ENCODE results near the gene APOA4. TPM values are rescaled to one million over a fixed set of nuclear protein-coding genes. Genes with fewer than 3 reads are reported as not detected.

The APOA4 gene
- total RNA-seq, 4 donors from 2014 or later = not detected

DNA sequence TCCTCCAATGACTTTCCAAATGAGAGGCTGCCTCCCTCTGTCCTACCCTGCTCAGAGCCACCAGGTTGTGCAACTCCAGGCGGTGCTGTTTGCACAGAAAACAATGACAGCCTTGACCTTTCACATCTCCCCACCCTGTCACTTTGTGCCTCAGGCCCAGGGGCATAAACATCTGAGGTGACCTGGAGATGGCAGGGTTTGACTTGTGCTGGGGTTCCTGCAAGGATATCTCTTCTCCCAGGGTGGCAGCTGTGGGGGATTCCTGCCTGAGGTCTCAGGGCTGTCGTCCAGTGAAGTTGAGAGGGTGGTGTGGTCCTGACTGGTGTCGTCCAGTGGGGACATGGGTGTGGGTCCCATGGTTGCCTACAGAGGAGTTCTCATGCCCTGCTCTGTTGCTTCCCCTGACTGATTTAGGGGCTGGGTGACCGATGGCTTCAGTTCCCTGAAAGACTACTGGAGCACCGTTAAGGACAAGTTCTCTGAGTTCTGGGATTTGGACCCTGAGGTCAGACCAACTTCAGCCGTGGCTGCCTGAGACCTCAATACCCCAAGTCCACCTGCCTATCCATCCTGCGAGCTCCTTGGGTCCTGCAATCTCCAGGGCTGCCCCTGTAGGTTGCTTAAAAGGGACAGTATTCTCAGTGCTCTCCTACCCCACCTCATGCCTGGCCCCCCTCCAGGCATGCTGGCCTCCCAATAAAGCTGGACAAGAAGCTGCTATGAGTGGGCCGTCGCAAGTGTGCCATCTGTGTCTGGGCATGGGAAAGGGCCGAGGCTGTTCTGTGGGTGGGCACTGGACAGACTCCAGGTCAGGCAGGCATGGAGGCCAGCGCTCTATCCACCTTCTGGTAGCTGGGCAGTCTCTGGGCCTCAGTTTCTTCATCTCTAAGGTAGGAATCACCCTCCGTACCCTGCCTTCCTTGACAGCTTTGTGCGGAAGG is 9.5 kb upstream of the APOA4 start:
- Histone ChIP-seq H3K27me3 (no peaks in the 10 kb centered on the region), H3K27ac (no peak overlapping the region), H3K36me3 (no peaks in the 10 kb centered on the region), H3K9me3 (no peaks in the 10 kb centered on the region), H3K4me3 (no peak overlapping the region), H3K4me1 (peaks cover 0 to 5% of the 10 kb centered on the region in 2 donors)
- intact Hi-C loops (cut with DNase I; ENCODE audit: low total_unique reads) = no loop called here
- DNase-seq = no peak
- no peak for TF ChIP-seq POLR2A (IDR thresholded peaks at IDR 0.05)

DNA sequence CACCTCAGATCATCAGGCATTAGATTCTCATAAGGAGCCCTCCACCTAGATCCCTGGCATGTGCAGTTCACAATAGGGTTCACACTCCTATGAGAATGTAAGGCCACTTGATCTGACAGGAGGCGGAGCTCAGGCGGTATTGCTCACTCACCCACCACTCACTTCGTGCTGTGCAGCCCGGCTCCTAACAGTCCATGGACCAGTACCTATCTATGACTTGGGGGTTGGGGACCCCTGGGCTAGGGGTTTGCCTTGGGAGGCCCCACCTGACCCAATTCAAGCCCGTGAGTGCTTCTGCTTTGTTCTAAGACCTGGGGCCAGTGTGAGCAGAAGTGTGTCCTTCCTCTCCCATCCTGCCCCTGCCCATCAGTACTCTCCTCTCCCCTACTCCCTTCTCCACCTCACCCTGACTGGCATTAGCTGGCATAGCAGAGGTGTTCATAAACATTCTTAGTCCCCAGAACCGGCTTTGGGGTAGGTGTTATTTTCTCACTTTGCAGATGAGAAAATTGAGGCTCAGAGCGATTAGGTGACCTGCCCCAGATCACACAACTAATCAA is 8.8 kb upstream of the APOA4 start:
- DNase-seq = no peak
- Histone ChIP-seq H3K36me3 (no peaks in the 10 kb centered on the region), H3K9me3 (no peaks in the 10 kb centered on the region), H3K27ac (no peak overlapping the region), H3K4me3 (no peak overlapping the region), H3K27me3 (no peaks in the 10 kb centered on the region), H3K4me1 (peaks cover 0 to 5% of the 10 kb centered on the region in 2 donors)
- intact Hi-C loops (cut with DNase I; ENCODE audit: low total_unique reads) = no loop called here
- TF ChIP-seq, protein P1, sequence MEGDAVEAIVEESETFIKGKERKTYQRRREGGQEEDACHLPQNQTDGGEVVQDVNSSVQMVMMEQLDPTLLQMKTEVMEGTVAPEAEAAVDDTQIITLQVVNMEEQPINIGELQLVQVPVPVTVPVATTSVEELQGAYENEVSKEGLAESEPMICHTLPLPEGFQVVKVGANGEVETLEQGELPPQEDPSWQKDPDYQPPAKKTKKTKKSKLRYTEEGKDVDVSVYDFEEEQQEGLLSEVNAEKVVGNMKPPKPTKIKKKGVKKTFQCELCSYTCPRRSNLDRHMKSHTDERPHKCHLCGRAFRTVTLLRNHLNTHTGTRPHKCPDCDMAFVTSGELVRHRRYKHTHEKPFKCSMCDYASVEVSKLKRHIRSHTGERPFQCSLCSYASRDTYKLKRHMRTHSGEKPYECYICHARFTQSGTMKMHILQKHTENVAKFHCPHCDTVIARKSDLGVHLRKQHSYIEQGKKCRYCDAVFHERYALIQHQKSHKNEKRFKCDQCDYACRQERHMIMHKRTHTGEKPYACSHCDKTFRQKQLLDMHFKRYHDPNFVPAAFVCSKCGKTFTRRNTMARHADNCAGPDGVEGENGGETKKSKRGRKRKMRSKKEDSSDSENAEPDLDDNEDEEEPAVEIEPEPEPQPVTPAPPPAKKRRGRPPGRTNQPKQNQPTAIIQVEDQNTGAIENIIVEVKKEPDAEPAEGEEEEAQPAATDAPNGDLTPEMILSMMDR (IDR thresholded peaks at IDR 0.05) = no peak
- TF ChIP-seq POLR2A (IDR thresholded peaks at IDR 0.05) = no peak

DNA sequence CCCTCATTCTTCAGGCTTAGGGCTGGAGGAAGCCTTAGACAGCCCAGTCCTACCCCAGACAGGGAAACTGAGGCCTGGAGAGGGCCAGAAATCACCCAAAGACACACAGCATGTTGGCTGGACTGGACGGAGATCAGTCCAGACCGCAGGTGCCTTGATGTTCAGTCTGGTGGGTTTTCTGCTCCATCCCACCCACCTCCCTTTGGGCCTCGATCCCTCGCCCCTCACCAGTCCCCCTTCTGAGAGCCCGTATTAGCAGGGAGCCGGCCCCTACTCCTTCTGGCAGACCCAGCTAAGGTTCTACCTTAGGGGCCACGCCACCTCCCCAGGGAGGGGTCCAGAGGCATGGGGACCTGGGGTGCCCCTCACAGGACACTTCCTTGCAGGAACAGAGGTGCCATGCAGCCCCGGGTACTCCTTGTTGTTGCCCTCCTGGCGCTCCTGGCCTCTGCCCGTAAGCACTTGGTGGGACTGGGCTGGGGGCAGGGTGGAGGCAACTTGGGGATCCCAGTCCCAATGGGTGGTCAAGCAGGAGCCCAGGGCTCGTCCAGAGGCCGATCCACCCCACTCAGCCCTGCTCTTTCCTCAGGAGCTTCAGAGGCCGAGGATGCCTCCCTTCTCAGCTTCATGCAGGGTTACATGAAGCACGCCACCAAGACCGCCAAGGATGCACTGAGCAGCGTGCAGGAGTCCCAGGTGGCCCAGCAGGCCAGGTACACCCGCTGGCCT is 7.2 kb upstream of the APOA4 start:
- no peak for DNase-seq
- Histone ChIP-seq H3K4me3 (no peak overlapping the region), H3K27me3 (no peaks in the 10 kb centered on the region), H3K36me3 (no peaks in the 10 kb centered on the region), H3K9me3 (no peaks in the 10 kb centered on the region), H3K27ac (no peak overlapping the region), H3K4me1 (peaks cover 0 to 2% of the 10 kb centered on the region in 2 donors)
- intact Hi-C loops (cut with DNase I; ENCODE audit: low total_unique reads) = no loop called here
- no peak for TF ChIP-seq POLR2A (IDR thresholded peaks at IDR 0.05)
- TF ChIP-seq, protein P1 (IDR thresholded peaks at IDR 0.05) = no peak

DNA sequence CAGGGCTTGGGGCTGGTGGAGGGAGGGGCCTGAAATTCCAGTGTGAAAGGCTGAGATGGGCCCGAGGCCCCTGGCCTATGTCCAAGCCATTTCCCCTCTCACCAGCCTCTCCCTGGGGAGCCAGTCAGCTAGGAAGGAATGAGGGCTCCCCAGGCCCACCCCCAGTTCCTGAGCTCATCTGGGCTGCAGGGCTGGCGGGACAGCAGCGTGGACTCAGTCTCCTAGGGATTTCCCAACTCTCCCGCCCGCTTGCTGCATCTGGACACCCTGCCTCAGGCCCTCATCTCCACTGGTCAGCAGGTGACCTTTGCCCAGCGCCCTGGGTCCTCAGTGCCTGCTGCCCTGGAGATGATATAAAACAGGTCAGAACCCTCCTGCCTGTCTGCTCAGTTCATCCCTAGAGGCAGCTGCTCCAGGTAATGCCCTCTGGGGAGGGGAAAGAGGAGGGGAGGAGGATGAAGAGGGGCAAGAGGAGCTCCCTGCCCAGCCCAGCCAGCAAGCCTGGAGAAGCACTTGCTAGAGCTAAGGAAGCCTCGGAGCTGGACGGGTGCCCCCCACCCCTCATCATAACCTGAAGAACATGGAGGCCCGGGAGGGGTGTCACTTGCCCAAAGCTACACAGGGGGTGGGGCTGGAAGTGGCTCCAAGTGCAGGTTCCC is 6.5 kb upstream of the APOA4 start, which contains the start of gene APOC3:
Gene APOC3 (plus strand): TSS at position 383 of the 659 bp plus-strand sequence. CDS start 676 bp downstream, outside the sequence.
- no peaks in the 10 kb centered on the region for H3K27me3 ChIP-seq
- H3K36me3 ChIP-seq = no peaks in the 10 kb centered on the region
- H3K27ac ChIP-seq = no peak within 1 kb of the TSS
- H3K9me3 ChIP-seq = no peaks in the 10 kb centered on the region
- intact Hi-C loops (cut with DNase I; ENCODE audit: low total_unique reads) = no loop called here
- no peak for DNase-seq
- no peaks in the 10 kb centered on the region for H3K4me1 ChIP-seq
- H3K4me3 ChIP-seq = no peak within 1 kb of the TSS
- TF ChIP-seq POLR2A (IDR thresholded peaks at IDR 0.05) = no peak
- TF ChIP-seq, protein P1 (IDR thresholded peaks at IDR 0.05) = no peak

All from uterus (tissue), 4 donors.